ENCODE results near the gene TMX4. TPM values are rescaled to one million over a fixed set of nuclear protein-coding genes. Genes with fewer than 3 reads are reported as not detected.

TMX4 gene
- total RNA-seq, 2 donors from 2014 or later = 57.0 to 236 TPM

- intact Hi-C loops (cut with DNase I) = no loop called here
- Histone ChIP-seq H3K4me1 (replicated peaks) (no peaks in the 10 kb centered on the region), H3K36me3 (no peaks in the 10 kb centered on the region), H3K9me3 (no peaks in the 10 kb centered on the region), H3K4me3 (no peak overlapping the region), H3K27me3 (replicated peaks; ENCODE audit: insufficient read depth) (no peaks in the 10 kb centered on the region), H3K27ac (no peak overlapping the region)
- WGBS = 94% methylated on average over 4 of the region's 4 CpGs
- no peak for DNase-seq (ENCODE audit: low spot score)
- TF ChIP-seq POLR2AphosphoS5 (IDR thresholded peaks at IDR 0.05) = no peak
- TF ChIP-seq CTCF (IDR thresholded peaks at IDR 0.05) = no peak
- TF ChIP-seq POLR2A (IDR thresholded peaks at IDR 0.05) = no peak
These were observed 44.7 kb downstream of the TMX4 start for GRCh38 chr20:7974785-7975435.

GRCh38 chr20:7971536-7972280, 47.9 kb downstream of the TMX4 start:
- Histone ChIP-seq H3K9me3 (no peaks in the 10 kb centered on the region), H3K27ac (no peak overlapping the region), H3K27me3 (replicated peaks; ENCODE audit: insufficient read depth) (no peaks in the 10 kb centered on the region), H3K4me1 (replicated peaks) (no peaks in the 10 kb centered on the region), H3K4me3 (no peak overlapping the region), H3K36me3 (no peaks in the 10 kb centered on the region)
- WGBS = 91% methylated on average over 2 of the region's 2 CpGs
- DNase-seq (ENCODE audit: low spot score) = no peak
- TF ChIP-seq POLR2AphosphoS5 (IDR thresholded peaks at IDR 0.05) = no peak
- no peak for TF ChIP-seq CTCF (IDR thresholded peaks at IDR 0.05)
- TF ChIP-seq POLR2A (IDR thresholded peaks at IDR 0.05) = no peak
- intact Hi-C loops (cut with DNase I) = no loop called here

- no peak overlapping the region for H3K4me3 ChIP-seq
- TF ChIP-seq POLR2A (IDR thresholded peaks at IDR 0.05) (no peak), CTCF (IDR thresholded peaks at IDR 0.05) (no peak), POLR2AphosphoS5 (IDR thresholded peaks at IDR 0.05) (no peak)
- H3K36me3 ChIP-seq = no peaks in the 10 kb centered on the region
- peak; percentile 13 for DNase-seq (ENCODE audit: low spot score)
- no peaks in the 10 kb centered on the region for H3K27me3 ChIP-seq (replicated peaks; ENCODE audit: insufficient read depth)
- no peak overlapping the region for H3K27ac ChIP-seq
- no peaks in the 10 kb centered on the region for H3K4me1 ChIP-seq (replicated peaks)
- H3K9me3 ChIP-seq = no peaks in the 10 kb centered on the region
- WGBS = 50% methylated on average over 4 of the region's 4 CpGs
- intact Hi-C loops (cut with DNase I) = no loop called here
These were observed 52.2 kb downstream of the TMX4 start for GRCh38 chr20:7967199-7967844.

- no peak overlapping the region for H3K27ac ChIP-seq
- no peak overlapping the region for H3K4me3 ChIP-seq
- WGBS = 31% methylated on average over 3 of the region's 3 CpGs
- H3K27me3 ChIP-seq (replicated peaks; ENCODE audit: insufficient read depth) = no peaks in the 10 kb centered on the region
- intact Hi-C loops (cut with DNase I) = no loop called here
- H3K9me3 ChIP-seq = no peaks in the 10 kb centered on the region
- TF ChIP-seq CTCF (IDR thresholded peaks at IDR 0.05) = no peak
- TF ChIP-seq POLR2A (IDR thresholded peaks at IDR 0.05) = no peak
- no peak for TF ChIP-seq POLR2AphosphoS5 (IDR thresholded peaks at IDR 0.05)
- no peak for DNase-seq (ENCODE audit: low spot score)
- H3K4me1 ChIP-seq (replicated peaks) = no peaks in the 10 kb centered on the region
- no peaks in the 10 kb centered on the region for H3K36me3 ChIP-seq
These were observed 53.4 kb downstream of the TMX4 start for GRCh38 chr20:7966176-7966575.

Measured in prostate gland (tissue), 2 donors.